Placental epithelial cell (primary cell): Measurements from ENCODE around the gene PHYHIPL. TPM values are rescaled to one million over a fixed set of nuclear protein-coding genes. Genes with fewer than 3 reads are reported as not detected.

ENCODE experiments used
- total RNA-seq: library from RNA; depleted of rRNA; stranded (reverse); fragments of >200 nt; gene quantifications from 2 replicates; pipeline ENCODE4 v1.2.3, GENCODE V29; 2012

PHYHIPL gene
- total RNA-seq: not detected in 2 replicates

GRCh38 chr10:59176241-59177030, at the start of gene PHYHIPL:
PHYHIPL (plus strand) TSS chr10:59176643; CDS start chr10:59176854, 211 bp downstream.

Other genes with a start within 250 kb of the PHYHIPL start
- not detected in 2 replicates for gene FAM13C, start 185.9 kb downstream of the PHYHIPL start, total RNA-seq